ENCODE results near the gene GNG13. TPM values are rescaled to one million over a fixed set of nuclear protein-coding genes. Genes with fewer than 3 reads are reported as not detected.

GNG13 gene
- total RNA-seq, 1 donor from 2014 or later: not detected

DNA sequence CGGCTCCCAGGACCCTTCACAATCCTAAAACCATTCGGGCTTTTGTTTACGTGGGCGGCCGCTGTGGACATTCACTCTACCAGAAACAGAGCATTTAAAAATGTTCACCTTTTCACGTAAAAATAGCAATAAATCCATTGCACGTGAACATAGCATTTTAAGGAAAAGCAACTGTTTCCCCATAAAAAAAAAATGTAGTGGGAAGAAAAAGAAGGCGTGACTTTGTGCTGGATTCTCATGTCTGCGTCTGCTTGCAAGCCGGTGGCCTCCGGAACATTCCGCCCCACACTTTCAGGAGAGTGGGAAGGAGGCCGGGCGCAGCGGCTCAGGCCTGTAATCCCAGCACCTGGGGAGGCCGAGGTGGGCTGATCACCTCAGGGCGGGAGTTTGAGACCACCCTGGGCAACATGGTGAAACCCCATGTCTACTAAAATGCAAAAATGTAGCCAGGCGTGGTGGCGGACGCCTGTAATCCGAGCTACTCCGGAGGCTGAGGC lies 13.4 kb upstream of the GNG13 start:
- DNase-seq (ENCODE audit: low spot score): no peak

DNA sequence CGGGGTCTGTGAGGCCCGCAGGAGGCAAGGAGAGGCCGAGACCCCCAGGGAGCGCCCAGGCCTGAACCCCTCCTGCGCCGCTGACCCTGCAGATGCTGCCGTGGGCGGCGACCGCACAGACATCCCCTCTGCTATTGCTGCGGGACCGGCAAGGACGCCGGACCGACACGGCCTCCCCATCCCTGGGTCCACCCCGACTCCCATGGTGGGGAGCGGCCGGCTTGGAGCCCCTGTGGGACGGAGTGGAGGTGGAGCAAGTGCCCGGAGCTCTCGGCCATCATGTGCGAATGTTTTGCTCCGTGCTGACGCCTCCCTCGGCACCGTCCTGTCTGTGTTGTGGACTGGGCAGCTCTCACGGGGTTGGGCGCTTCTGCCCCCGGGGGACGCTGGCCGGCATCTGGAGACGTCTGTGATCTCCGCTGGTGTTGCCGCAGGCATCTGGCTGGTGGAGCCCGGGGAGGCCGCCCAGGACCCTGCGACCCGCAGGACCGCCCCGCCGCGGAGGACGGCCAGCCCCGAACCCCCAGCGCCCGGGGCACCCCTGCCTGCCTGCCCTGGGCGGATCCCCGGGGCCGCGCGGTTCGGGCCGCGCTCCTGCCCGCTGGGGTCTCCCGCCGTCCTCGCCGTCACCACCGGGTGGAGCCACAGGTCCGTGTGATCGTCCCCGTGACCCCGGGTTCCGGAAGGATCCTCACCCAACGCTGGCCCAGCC lies 12.8 kb upstream of the GNG13 start:
- DNase-seq (ENCODE audit: low spot score): no peak

DNA sequence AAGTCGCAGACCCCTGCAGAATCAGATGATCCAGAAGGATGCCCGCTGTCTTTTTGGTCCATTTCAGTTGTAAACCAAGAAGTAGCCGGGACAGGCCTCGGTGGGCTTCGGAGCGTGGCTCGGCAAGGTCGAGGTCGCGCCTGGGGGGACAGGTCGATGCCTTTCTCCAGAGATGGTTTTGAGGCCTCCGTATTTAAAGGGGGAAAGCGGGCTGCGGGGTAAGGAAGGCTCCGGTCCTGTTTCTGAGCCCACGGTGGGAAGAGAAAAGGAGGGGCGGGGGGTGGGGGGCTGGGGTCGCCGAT lies 7.5 kb upstream of the GNG13 start:
- no peak for DNase-seq (ENCODE audit: low spot score)

DNA sequence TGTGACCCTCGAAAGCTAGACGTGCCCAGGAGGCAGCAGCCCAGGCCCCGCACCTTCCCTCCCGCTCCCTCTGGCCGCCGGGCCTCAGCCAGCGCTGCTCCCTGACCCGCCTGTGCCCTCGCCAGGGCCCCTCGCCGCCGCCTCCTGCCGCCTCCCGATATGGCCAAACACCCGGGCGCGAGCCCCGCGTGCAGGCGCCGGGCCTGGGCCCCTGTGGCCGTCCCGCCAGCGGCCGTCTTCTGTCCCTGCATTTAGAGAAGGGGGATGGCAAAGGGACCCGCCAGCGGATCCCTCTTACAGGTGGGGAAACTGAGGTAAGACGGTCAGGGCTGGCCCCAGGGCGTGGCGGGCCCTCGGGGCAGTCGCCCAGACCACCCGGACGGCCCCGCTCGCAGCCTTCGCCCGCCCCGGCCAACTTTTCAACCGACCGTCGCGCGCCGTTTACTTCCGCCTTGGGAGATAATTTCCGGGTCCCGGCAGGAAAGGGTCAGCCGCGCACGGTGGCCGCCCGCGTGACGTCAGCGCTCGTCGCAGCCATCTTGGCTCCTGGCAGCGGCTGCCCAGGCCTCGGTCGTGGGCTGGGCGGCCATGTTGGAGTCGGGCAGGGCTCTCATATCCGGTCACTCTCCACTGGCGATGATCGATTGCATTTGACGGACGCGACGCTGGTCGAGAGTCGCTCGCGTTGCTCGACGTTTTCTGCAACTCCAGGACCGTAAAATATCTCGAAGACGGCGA lies 7.0 kb upstream of the GNG13 start:
- peak; percentile 94 for DNase-seq (ENCODE audit: low spot score)

DNA sequence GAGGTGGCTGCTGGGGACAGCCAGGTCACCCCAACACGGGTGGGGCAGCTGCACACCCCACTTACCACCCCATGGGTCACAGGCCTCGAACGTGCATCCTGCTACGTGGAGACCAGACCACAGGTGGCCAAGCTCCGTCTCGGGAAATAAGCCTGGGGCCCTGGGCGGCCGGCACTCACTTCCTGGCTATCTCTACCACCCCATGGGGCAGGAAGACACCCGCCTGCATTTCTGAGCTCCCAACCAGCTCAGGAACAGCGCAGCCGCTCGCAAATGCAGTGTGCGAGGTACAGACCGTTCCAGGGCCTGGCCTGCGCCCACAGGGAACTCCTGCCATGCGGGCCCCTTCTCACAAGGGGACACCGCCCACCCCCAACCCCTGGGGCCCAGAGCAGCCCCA lies 4.9 kb upstream of the GNG13 start:
- DNase-seq (ENCODE audit: low spot score): no peak

DNA sequence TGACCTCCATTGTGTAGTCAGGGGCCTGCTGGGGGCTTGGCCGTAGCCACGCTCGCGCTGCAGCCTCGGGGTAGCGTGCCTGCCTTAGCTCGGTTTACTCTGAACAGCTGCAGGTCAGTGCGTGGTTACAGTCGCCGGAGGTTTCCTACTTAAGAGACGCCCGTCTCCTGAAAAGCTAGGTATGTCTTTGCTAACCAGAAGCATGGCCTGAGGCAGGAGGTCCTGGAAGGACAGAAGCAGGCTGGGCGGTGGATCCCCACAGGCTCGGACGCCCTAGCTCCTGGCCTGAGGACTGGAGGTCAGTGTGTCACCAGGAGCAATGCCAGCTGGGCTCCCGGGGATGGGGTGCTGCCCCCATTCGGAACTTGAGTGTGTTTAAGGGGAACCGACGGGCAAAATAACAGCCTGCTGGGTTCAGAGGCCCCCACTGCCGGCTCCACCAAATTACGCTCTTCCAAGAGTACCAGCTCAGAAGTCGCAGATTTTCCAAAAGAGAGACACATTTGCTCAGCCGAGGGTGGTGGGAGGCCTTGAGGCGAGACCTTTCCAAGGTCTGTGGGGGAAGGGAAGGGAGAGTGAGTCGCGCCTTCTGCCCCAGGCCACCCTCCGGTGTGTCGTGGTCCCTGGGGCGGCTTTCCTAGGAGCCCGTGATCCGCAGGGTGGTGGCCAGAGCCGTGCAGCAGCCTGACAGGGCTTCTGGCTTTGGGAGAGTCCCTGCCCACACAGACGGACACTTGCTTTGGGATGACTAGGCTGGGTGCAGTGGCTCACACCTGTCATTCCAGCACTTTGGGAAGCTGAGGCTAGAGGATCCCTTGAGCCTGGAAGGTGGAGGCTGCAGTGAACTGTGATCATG lies 3.9 kb upstream of the GNG13 start:
- no peak for DNase-seq (ENCODE audit: low spot score)

DNA sequence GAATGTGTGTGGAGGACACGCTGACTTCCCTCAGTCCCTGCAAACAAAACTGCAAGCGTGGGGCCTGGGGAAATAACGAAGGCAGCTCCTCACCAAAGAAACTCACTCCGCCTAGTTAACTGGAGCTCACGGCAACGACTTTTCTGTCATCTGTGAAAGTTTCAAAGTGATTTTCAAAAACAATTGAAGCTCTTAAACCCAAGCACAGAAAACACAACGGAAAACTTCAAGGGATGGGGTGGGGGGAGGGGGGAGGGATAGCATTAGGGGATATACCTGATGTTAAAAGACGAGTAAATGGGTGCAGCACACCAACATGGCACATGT lies 3.2 kb upstream of the GNG13 start:
- DNase-seq (ENCODE audit: low spot score): no peak

DNA sequence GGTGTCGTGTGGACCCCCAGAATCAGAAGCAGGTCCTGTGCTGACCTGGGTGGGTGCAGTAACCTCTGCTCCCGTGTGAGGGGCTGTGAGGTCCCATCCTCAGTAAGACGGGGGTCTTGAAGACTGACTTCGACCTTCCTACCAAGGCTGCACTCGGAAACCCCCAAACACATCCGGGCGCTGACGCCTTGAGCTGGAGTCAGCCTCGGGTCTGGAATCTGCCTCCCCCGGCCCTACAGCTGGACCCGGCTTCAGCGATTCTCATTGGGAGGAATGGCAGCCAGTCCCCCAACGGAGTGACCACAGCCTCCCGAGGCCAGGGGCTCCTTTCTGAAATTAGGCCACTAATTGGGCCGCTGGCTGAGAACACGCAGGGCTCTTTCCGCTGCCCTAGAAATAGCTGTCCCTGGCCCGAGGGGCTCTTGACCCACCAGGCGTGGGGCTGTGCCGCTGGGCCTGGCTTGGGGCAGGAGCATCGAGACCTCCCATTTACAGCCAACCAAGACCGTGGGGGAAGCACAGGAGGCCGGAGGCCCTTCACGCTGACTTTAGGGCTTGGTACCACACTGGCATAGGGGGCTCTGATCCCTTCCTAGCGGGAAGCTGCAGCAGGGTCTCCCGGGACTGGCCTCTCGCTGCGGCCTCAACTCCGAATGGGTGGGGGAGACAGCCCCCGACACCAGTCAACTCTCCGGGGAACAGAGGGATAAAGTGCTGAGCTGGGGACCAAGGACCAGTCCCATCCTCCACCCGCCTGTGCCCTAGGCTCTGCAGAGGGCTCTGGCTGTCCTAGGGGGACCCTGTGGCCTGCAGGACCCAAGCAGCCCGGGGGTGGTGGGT lies 2.6 kb upstream of the GNG13 start:
- DNase-seq (ENCODE audit: low spot score): no peak

DNA sequence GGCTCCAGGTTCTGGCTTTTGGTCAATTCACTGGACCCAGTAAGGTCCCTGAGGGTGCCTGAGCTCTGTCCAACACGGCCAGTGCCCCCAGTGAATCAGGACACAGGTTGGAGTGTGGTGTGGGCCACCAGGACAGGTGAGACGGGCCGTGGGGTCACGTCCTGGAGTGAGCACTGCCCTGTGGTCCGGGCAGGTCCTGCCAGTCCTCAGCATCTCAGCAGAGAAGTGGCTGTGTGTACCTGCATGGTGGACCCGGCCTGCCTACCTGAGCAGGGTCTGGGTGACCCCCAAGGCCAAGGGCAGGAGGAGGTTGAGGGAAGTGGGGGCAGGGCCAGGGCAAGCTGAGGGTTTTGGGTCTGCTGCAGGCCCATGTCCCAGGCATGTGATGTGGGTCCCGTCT lies 1.9 kb upstream of the GNG13 start:
- no peak for DNase-seq (ENCODE audit: low spot score)

DNA sequence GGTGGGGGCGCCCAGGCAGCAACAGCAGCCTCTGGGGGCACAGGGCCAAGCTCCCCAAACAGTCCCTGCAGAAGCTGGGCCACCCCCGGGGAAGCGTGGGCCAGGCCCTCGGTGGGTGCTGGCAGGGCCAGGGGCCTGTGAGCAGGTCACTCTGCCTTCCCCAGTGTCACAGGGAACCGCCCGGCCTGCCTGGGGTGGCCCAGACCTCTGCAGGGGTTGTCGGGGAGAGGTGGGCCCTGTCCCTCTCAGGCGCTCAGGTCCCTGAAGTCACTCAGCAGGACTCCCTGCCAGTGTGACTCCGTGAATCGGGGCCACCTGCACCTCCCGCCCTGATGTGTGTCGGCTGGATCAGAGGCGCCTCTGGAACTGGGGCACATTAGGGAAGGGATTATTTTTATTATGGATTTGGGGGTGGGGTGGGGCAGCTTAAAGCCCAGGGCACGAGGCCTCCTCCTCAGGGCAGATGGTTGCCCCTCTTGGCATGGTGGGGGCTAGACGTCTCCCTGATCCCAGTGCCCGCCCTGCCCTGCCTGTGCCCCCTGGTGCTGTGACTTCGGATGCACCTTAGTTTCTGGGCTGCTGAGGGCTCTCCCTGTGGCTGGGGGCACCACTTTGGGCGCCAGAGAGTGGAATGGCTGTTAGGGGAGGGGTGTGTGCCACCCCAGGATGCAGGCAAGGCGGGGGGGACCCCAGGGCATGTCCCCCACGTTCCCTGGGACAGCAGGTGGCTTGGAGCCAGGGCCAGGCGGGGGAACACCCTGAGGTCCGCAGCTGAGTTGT lies 1.2 kb upstream of the GNG13 start:
- DNase-seq (ENCODE audit: low spot score): no peak

DNA sequence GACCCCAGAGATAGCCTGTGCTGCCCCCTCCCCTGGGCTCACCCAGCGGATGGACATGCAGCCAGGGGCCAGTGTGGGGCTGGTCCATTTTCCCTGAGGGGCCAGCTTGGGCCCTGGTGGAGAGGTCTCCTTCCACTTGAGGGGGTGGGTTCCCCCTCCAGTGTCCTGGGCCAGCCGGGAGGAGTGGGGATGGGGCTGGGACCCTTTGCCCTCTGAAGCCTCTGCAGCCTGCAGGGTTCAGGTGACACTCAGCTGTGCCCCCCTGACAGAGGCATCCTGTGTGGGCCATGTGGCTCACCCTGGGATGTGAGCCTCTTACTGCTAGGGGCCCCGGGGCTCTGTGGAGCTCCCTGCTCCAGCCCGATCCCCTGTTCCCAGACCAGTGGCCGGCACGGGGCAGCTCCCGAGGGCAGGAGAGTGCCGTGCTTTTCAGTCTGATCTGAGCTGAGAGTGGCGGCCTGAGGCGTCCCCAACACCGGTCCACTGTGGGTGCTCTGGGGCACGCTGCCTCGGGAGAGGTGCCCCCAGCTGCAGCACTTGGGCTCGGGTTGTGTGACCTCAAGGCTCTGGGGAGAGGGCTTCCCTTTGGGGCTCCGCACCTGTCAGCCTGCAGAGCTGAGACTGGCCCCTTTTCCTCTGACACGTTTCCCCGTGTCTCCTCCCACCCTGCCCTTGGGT lies 439 bp upstream of the GNG13 start:
- DNase-seq (ENCODE audit: low spot score): no peak

DNA sequence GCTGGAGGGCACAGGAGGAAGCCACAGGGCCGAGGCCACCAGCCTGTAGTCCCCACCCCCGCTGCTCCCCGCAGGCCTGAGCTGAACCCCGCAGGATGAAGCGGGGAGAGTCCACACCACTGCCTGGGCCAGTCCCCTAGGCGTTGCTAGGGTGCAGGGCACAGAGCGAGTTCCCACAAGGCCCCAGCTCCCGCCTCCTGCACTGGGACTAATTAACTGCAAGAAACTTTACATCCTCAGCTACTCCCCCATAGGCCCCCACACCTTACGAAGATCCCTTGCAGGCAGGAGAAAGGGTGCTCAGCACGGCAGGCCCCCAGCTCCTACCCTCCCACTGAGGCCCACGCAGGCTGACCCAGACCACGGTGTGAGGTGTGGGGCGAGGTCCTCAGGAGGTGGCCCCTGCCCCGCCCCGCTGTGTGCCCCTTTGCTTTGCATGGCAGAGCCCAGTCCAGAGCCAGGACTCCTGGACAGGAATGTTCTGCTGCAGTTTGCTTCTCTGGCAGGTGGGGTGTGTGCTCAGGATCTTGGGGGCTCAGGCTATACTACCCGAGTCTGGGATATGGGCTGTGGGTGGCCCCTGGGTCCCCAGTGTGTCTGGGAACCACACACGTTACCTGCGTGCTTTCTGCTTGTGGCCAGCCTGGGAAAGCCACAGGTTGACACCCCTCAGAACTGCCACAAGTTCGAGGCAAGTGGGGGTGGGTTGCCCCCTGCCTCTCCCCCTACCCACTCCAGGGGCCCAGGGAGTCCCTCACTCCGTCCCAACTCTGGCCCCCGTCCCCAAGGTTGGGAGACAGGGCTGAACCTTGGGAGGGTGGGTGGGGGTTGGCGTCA lies 1.2 kb downstream of the GNG13 start:
- DNase-seq (ENCODE audit: low spot score): no peak

DNA sequence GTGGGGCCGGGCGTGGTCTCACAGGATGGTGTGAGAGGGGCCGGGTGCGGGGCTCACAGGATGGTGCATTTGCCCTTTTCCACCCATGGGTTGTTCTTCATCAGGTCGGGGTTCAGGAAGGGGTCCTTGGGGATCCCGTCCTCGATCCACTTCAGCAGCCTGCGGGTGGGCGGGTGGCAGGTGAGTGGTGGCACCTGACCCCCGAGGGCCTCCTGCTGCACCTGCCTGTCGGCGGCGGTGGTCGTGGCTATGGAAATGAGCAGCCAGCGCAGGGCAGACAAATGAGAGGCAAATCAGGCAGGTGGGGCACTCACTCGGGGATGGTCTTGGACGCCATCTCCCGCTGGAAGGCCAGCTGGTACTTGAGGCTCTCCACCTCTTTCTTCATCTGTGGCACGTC lies 1.9 kb downstream of the GNG13 start:
- no peak for DNase-seq (ENCODE audit: low spot score)

DNA sequence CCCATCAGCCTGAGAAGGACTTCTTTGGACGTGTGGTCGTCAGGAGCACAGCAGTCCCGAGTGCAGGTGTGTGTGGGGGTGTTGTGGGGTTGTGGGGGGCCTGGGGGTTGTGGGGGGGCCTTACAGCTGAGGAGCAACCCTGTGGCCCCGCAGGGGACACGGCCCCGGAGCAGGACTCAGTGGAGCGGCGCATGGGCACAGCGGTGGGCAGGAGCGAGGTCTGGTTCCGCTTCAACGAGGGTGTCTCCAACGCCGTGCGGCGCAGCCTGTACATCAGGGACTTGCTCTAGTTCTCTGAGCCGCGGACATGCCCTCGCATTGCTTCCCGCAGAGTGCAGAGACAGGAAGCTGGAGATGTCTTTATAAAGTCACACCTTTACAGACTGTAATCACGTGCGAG lies 2.8 kb downstream of the GNG13 start:
- DNase-seq (ENCODE audit: low spot score): no peak

DNA sequence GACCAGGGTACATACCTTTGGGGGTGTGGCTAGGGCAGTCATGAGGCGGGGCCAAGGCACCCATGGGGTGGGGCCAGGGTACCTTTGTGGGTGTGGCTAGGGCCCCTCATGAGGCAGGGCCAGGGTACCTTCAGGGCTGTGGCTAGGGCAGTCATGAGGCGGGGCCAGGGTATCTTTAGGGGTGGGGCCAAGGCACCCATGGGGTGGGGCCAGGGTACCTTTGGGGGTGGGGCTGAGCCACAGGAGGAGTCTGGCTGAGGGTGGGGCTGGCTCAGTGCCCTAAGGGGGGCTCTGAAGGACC lies 3.5 kb downstream of the GNG13 start:
- no peak for DNase-seq (ENCODE audit: low spot score)

DNA sequence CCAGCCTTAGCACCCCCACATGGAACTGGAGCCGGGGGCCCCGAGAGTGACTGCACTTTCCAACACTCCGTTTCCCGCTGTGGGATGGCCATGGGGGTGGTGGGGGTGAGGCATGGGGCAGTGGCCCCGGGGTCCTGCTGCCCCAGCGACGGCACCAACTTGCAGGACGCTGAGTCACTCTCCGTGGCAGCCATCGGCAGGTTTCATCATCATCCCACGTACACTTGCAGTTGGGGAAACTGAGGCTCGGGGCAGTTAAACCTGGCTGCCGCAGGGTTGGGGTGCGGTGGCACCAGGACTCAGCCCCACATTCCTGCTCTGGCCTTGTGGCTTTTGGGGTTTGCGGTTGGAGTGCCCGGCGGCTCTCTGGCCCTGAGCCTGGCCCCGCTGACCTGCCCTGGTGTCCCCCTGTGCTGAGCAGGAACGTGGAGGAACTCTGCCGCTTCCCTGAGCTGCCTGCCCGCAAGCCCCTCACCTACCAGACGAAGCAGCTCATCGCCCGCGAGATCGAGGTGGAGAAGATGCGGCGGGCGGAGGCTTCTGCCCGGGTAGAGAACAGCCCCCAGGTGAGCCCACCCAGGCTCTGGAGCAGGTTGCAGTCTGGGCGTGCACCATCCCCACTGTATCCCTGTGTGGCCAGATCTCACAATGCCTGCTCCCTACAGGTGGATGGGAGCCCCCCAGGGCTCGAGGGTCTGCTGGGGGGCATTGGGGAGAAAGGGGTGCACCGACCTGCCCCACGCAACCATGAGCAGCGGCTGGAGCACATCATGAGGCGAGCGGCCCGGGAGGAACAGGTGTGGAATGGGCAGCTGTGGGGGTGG lies 4.0 kb downstream of the GNG13 start:
- no peak for DNase-seq (ENCODE audit: low spot score)

DNA sequence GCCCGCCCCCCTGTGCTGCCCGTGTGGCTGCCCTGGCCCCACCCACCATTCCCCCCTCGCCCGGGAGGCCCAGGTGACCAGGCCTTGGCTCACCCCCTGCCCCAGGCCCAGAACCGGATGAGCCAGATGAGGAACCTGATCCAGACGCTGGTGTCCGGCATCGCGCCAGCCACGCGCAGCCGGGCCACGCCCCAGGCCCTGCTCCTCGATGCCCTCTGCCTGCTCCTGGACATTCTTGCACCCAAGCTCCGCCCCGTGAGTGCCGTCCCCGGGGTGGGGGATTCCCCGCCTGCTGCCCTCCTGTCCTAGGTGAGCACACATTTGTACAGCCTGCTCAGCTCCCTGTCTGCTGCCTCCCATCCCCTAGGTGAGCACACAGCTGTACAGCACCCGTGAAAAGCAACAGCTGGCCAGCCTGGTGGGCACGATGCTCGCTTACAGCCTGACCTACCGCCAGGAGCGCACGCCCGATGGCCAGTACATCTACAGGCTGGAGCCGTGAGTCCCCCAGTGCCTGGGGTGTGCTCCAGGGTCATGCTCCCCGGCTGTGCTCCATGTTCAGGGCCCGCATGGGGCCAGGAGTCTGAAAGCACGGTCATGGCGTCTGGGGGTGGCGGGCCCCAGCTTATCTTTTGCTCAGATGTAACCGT lies 4.8 kb downstream of the GNG13 start:
- no peak for DNase-seq (ENCODE audit: low spot score)

DNA sequence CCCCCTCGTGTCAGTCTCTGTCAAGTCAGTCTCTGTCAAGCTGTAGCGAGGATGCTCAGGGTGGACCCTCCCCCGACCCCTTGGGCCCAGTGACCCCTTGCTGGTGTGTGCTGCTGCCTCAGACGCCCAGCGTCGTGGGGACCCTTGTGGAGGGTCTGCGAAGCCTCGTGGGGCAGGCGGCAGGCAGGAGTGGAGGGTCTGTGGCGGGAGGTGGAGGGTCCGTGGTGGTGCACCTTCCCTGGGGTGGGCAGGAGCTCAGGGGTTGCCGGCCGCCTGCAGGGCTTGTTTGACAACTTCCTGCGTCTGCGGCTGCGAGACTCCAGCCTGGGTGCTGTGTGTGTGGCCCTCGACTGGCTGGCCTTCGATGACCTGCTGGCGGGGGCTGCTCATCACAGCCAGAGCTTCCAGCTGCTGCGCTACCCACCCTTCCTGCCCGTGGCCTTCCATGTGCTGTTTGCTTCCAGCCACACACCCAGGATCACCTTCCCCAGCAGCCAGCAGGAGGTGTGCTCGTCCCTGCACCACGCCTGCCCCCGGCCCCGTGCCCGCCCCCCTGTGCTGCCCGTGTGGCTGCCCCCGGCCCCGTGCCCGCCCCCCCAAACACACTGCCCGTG lies 5.6 kb downstream of the GNG13 start:
- DNase-seq (ENCODE audit: low spot score): no peak

All from mucosa of gallbladder (tissue), 1 donor.